Heart right ventricle (tissue), 16 donors: Measurements from ENCODE around the gene NT5DC4. TPM values are rescaled to one million over a fixed set of nuclear protein-coding genes. Genes with fewer than 3 reads are reported as not detected.

Experiments
- ATAC-seq, 8 donors: fragments of 200-7000 bp; cut with Tn5 transposase; one replicate each; pipeline ENCODE4 v1.9.1; 2020; ENCODE audit warnings: mild to moderate bottlenecking in 8 of 8, moderate library complexity in 8 of 8, moderate number of reproducible peaks in 1 of 8
- DNase-seq, 2 donors: peaks; one replicate each; pipeline ENCODE4 v3.0.0-alpha.2; 2020
- H3K27ac ChIP-seq, 10 donors: fragments of 200-600 bp; sonication (generic) in 2 of 10; one replicate each; pipeline versions ENCODE4 v1.5.0 to v1.8.0; 2020 to 2022; ENCODE audit warnings: mild to moderate bottlenecking in 3 of 10
- H3K27me3 ChIP-seq, 7 donors: fragments of 200-600 bp; one replicate each; pipeline ENCODE4 v1.8.0; 2021 to 2022; ENCODE audit warnings: mild to moderate bottlenecking in 2 of 7
- H3K36me3 ChIP-seq, 9 donors: fragments of 200-600 bp; sonication (generic) in 1 of 9; one replicate each; pipeline versions ENCODE4 v1.5.0 to v1.8.0; 2020 to 2022; ENCODE audit warnings: mild to moderate bottlenecking in 2 of 9
- H3K4me1 ChIP-seq, 9 donors: fragments of 200-600 bp; sonication (generic) in 1 of 9; one replicate each; pipeline versions ENCODE4 v1.5.0 to v1.8.0; 2020 to 2022; ENCODE audit warnings: mild to moderate bottlenecking in 4 of 9
- H3K4me3 ChIP-seq, 10 donors: fragments of 200-600 bp; sonication (generic) in 2 of 10; one replicate each; pipeline versions ENCODE4 v1.5.0 to v1.8.0; 2020 to 2022; ENCODE audit warnings: mild to moderate bottlenecking in 7 of 10, moderate library complexity in 2 of 10
- H3K9me3 ChIP-seq, 11 donors: fragments of 200-600 bp in 10 of 11; sonication (generic) in 2 of 11; one replicate each; pipeline versions ENCODE4 v1.5.0 to v1.8.0; 2013 to 2022; ENCODE audit warnings: mild to moderate bottlenecking in 2 of 11, control low read depth in 1 of 11, moderate library complexity in 1 of 11
- WGBS, 2 donors: extraction: QIAGEN DNeasy Blood & Tissue Kit; methylation state at CpG; one replicate each; pipeline ENCODE4 v1.1.7; 2013; ENCODE audit warnings: inconsistent platforms in 1 of 2; 5-methylcytosine and 5-hydroxymethylcytosine counted together
- intact Hi-C, 10 donors: fragments of 100-400 bp; cut with DNase I; formaldehyde crosslinking; loops; one replicate each; pipeline versions ENCODE4 v1.11.1 to v1.14.2; 2022
- polyA plus RNA-seq, 2 donors: library from polyadenylated mRNA; stranded (reverse); fragments of 200-250 nt; gene quantifications; one replicate each; pipeline ENCODE4 v1.2.3, GENCODE V29; 2013
- total RNA-seq, 10 donors: library from RNA; stranded (reverse); fragmentation: NEBNext Ultra II Directional in 3 of 10; extraction: Animal tissue kit (Norgen Biotek cat#: 25700) in 3 of 10; gene quantifications; one replicate each; pipeline versions ENCODE4 v1.2.1 to v1.2.4, GENCODE V29; 2021 to 2023
- TF ChIP-seq, protein P1 (sequence below), 9 donors: fragments of 200-600 bp; sonication (generic) in 2 of 9; IDR thresholded peaks; one replicate each; pipeline versions ENCODE4 v1.5.0 to v1.8.0; 2021 to 2022; ENCODE audit warnings: antibody characterized with exemption in 9 of 9, mild to moderate bottlenecking in 5 of 9, moderate library complexity in 1 of 9
- donor health status: Arrhythmogenic right ventricular cardiomyopathy.
- donor health status: ischemic (EF 13 %, LVEDD 7.1; RV severe dilation, severe dysfunction).
- donor health status: healthy with polysubstance abuse.
- donor health status: DM: no; HTN: yes; CAD: no.
- donor health status: DM: no; HTN: no; CAD: no.
- donor health status: ischemic (EF 25% LVEDD 6.9; RV normal size, moderate dysfunction).
- donor health status: ischemic (EF 25% LVEDD 5.7; RV mildly dilated, moderate dysfunction).
- donor health status: healthy.
- donor health status: DM: yes; HTN: yes; CAD: no.
- donor health status: Ischemic cardiomyopathy.
- donor health status: ischemic (EF 35%, LVEDD 5.7; RV mildly dilated, moderate dysfunction).
- donor health status: nonischemic (EF 11% LVEDD 7.7; RV severe dilation, severe dysfunction).
- donor health status: DM: yes; HTN: yes; CAD: no.
- donor health status: PGD.
- donor health status: ischemic (EF 29% LVEDD 5.4; RV normal size, mild dysfunction).
- donor health status: nonischemic (EF 23%, LVEDD 6.1; RV moderate dilation, normal function).

The NT5DC4 gene
- total and polyA plus RNA-seq, 12 donors, result 0.35 TPM; not detected in 11

DNA sequence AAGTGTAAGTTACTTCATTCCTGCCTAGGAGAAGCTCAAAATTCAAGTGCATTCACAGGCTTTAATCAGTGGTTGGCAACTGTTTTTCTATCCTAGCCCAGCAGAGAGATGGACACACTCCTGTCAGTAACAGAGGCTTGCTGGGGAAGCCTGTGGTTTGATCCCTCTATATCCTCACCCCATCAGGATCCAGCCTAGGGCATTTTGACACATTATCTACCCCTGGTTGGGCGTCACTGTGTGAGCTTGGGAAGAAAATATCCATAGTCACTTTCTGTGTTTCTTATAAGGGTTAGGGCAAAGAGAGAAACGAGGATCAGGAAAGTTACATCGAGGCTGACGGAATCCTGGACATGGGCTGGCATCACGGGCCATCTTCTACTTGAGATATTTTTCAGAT, 10.0 kb downstream of the NT5DC4 start:
- 84 to 86% methylated on average over 5 of the region's 5 CpGs for WGBS, 2 donors
- DNase-seq (no peak), ATAC-seq (no peak)
- no peaks in the 10 kb centered on the region for H3K9me3 ChIP-seq
- H3K4me3 ChIP-seq, result no peak overlapping the region
- no peaks in the 10 kb centered on the region for H3K36me3 ChIP-seq
- TF ChIP-seq, protein P1, sequence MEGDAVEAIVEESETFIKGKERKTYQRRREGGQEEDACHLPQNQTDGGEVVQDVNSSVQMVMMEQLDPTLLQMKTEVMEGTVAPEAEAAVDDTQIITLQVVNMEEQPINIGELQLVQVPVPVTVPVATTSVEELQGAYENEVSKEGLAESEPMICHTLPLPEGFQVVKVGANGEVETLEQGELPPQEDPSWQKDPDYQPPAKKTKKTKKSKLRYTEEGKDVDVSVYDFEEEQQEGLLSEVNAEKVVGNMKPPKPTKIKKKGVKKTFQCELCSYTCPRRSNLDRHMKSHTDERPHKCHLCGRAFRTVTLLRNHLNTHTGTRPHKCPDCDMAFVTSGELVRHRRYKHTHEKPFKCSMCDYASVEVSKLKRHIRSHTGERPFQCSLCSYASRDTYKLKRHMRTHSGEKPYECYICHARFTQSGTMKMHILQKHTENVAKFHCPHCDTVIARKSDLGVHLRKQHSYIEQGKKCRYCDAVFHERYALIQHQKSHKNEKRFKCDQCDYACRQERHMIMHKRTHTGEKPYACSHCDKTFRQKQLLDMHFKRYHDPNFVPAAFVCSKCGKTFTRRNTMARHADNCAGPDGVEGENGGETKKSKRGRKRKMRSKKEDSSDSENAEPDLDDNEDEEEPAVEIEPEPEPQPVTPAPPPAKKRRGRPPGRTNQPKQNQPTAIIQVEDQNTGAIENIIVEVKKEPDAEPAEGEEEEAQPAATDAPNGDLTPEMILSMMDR (IDR thresholded peaks at IDR 0.05), result no peak
- H3K27me3 ChIP-seq, result peaks cover 0 to 27% (median 5%) of the 10 kb centered on the region in 7 donors
- intact Hi-C loops, result no loop called here
- peaks cover 0 to 29% (median 4%) of the 10 kb centered on the region in 9 donors for H3K4me1 ChIP-seq
- H3K27ac ChIP-seq, result no peak overlapping the region

DNA sequence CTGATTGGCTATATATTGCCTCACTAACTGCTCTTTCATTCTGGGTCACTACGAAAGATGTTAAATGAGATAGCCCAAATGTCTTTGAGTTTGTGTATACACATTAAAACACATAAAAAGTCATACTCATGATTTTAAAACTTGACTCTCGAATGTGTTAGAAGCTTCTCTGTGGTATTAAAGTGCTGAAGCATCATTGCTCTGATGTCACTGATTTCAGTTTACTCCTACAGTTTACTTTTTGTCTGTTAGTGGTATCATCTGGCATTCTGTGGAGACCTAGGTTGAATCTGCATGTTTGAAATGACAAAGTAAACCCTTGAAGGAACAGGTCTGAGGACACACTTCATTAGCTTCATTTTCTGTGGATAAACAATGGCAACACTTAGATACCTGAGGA, 10.7 kb downstream of the NT5DC4 start:
- Histone ChIP-seq H3K36me3 (no peaks in the 10 kb centered on the region), H3K4me3 (no peak overlapping the region), H3K9me3 (no peaks in the 10 kb centered on the region), H3K27me3 (peaks cover 0 to 27% (median 5%) of the 10 kb centered on the region in 7 donors), H3K4me1 (peaks cover 0 to 27% (median 2%) of the 10 kb centered on the region in 9 donors), H3K27ac (no peak overlapping the region)
- DNase-seq, result no peak
- 90 to 94% methylated on average over 2 of the region's 2 CpGs for WGBS, 2 donors
- intact Hi-C loops, result no loop called here
- TF ChIP-seq, protein P1 (IDR thresholded peaks at IDR 0.05), result no peak
- no peak for ATAC-seq

DNA sequence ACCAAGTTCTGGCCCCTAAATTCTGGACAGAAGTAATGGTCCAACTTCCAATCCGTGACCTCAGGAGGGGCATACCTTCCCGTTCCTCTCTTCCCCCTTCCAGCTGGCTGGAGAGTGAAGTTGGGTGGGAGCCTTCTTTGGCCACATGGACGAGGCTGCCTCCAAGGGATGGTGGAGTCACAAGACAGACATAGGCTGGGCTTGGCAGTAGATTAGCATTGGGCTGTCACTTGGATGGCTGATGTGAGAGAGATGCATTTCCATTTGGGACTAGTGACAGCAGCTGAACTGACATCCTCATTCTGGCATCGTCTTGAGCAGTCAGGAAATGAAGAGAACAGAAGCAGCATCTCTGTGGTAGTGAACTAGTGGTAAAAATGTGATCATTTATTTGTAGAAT, 12.6 kb downstream of the NT5DC4 start:
- Histone ChIP-seq H3K9me3 (no peaks in the 10 kb centered on the region), H3K27me3 (peaks cover 0 to 10% (median 0%) of the 10 kb centered on the region in 7 donors), H3K4me3 (no peak overlapping the region), H3K36me3 (peaks cover 0 to 4% (median 0%) of the 10 kb centered on the region in 9 donors), H3K27ac (no peak overlapping the region), H3K4me1 (peaks cover 0 to 18% (median 0%) of the 10 kb centered on the region in 9 donors)
- TF ChIP-seq, protein P1 (IDR thresholded peaks at IDR 0.05), result no peak
- intact Hi-C loops, result no loop called here
- DNase-seq, result no peak
- WGBS, 2 donors, result 48 to 50% methylated on average over 4 of the region's 4 CpGs
- ATAC-seq, result peak in 1 of 8 donors; percentile 38

DNA sequence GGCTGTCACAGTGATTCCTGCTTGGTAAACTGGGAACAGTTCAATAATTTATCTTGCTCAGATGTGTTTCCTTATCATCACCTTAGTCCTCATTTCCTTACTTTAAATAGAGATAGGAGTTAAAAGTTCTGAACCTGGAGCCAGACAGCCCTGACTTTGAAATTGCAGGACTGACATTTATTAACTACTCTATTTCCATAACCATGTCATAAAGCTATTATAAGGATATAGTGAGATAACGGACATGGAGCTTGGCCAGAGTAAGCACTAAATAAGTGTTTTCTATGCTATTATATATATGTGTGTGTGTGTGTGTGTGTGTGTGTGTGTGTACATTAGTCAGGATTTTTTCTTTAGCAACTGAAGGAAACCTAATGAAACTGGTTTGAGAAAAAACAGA, 13.1 kb downstream of the NT5DC4 start:
- TF ChIP-seq, protein P1 (IDR thresholded peaks at IDR 0.05), result no peak
- no peaks in the 10 kb centered on the region for H3K9me3 ChIP-seq
- intact Hi-C loops, result no loop called here
- peaks cover 0 to 14% (median 0%) of the 10 kb centered on the region in 9 donors for H3K4me1 ChIP-seq
- DNase-seq (no peak), ATAC-seq (no peak)
- WGBS, 2 donors, result 44 to 53% methylated on average over 1 of the region's 1 CpG
- peaks cover 0 to 6% (median 0%) of the 10 kb centered on the region in 7 donors for H3K27me3 ChIP-seq
- no peak overlapping the region for H3K27ac ChIP-seq
- no peak overlapping the region for H3K4me3 ChIP-seq
- peaks cover 0 to 9% (median 0%) of the 10 kb centered on the region in 9 donors for H3K36me3 ChIP-seq
